HTERT RPE-1 (cell line): ENCODE results near the gene ALG6.
"Not testable (repeated sequence)": the region's sequence is repeated elsewhere in the genome, so short reads cannot be mapped to it uniquely, and the experiment has no call there.

ENCODE experiments used
- in situ Hi-C: fragments of 300-500 bp; cut with MboI; formaldehyde crosslinking; loops from 4 replicates; pipeline ENCODE4 v1.14.3; 2020; ENCODE audit warnings: low sequenced_read_pairs

Gene ALG6

DNA sequence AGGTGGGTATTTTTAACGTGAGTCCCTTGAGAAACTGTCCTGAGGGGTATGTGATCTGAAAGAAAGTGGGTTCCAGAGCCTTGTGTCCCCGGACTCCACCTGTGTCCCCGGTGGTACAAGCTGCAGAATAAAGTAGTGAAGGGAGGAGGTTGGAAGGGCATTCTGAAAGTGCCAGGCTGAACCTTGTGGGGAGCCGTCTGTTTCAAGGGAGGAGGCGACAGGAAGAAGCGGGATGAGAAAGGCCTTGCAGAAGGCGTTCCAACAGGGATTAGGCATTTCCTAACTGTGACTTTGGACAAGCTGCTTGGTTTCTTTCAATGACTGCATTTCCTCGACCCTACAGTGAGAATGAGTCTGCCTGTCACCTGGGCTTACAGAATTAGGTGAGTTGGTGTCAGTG, 39.3 kb upstream of the ALG6 start:
- in situ Hi-C loops, result no loop called here

DNA sequence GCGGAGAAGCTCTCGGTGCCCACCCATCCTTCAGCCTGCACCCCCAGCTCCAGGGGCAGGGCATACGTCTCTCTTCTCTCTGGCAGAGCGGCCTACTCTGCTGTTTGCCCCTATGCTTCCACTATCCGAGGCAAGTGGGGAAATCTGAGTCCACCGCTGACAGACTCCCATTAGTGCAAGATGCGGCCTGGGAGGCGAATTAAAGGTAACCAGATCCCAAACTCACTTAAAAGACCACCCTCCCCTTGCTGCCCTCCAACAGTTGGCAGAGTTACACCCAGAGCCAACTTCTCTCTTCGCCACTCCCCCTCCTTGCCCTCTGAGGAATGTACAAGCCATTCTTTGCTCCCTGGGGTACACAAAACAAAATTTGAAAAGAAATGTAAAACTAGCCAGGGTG, 38.6 kb upstream of the ALG6 start:
- in situ Hi-C loops, result no loop called here

DNA sequence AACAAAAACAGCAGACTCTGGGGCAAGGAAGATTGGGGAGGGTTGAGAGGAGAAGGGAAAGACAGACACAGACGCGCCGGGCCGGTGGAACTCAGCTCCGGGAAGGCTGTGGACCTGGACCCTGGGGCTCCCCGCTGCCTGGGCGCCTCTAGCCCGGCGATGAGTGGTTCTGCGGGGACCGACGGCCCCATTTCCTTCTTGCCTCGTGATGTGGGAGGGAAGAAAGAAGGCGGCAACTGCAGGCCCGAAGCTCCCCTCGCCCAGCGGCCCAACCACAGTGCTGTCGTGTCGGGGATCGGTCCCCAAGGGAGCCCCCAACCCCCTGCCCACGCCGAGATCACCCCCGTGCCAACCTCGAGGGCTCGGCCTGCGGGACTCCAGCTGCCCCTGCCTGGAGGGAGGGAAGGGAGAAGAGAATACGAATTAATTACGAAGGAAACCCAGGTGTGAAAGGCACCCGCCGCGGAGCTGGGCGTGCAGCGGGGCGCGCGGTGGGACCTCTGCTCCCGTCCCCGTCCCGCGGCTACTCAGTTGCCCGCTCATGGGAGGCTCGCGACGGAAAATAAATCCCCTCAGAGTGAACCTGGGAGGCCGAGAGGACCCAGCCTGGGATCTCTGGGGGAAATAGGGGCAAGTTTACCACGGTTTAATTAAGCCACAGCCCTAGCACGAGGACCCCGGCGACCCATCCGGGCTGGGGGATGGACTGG, 37.7 kb upstream of the ALG6 start:
- in situ Hi-C loops, result no loop called here

DNA sequence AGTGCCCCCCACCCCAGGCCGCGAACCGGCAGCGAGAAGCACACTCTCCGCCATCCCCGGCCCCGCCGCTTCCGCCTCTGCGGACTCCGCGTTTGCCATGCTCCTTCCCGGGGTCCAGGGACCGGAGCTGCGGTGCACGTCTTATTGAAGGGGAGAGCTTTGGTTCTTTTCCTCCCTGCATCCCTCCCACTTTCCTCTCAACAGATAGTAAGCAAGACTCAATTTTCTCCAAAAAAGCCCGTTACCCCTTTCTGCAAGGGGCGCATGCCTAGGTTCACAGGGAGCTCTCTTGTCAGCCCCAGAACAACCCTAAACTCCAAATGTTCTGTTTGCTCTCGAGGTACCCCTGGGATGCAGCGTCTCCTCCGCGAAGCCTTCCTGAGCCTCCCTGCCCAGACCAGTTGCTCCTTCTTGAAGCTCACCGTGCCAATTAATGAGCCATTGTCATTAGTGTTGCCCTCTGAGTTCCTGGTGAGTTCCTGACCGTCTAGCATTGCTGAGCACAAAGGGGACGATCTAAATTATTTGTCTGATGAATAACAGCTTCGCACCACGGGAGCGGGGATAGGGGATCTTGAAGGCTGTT, 37.0 kb upstream of the ALG6 start:
- in situ Hi-C loops, result no loop called here

DNA sequence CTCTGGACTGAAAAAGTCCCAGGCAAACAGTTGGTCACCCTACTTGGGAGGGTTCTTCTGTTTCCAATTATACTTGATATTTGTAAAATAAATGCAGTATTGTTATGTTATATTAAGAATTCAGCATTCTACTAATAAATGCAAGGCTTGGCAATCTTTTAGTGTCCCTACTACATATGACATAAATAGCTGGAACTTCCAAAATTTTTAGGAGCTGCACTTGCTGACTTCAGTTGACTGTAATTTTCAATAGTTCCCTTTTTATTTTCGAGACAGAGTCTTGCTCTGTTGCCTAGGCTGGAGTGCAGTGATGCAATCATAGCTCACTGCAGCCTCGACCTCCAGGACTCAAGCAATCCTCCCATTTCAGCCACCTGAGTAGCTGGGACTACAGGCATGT, 25.0 kb upstream of the ALG6 start:
- in situ Hi-C loops, result no loop called here

DNA sequence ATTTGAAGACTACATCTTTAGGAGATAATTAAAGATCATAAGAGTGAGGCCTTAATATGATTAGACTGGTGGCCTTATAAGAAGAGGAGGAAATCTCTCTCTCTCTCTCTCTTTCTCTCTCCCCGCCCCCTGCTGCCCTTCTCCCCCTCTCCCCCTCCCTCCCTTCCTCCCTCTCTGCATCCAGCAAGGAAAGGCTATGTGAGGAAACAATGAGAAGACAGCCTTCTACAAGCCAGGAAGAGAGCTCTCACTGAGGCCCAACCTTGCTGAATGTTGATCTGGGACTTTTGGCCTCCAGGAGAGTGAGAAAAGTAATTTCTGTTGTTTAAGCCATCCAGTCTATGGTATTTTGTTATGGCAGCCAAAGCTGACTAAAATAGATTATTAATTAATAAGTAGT, 23.5 kb upstream of the ALG6 start:
- in situ Hi-C loops, result no loop called here

DNA sequence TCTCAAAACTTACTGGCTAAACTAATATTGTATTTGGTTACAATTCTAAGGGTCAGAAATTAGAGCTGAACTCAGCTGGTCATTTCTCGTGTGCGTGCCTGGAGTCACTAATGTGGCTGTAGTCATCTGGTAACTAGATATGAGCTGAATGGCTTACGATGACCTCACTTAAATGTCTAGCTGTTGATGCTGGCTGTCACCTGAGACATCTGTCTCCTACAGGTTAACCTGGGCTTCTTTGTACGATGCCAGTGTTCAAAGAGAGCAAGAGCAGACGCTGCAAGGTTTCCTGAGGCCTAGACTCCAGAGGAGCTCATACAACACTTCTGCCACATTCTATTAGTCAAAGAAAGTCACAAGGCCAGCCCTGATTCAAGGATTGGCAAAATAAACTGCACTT, 17.1 kb upstream of the ALG6 start:
- in situ Hi-C loops, result no loop called here

DNA sequence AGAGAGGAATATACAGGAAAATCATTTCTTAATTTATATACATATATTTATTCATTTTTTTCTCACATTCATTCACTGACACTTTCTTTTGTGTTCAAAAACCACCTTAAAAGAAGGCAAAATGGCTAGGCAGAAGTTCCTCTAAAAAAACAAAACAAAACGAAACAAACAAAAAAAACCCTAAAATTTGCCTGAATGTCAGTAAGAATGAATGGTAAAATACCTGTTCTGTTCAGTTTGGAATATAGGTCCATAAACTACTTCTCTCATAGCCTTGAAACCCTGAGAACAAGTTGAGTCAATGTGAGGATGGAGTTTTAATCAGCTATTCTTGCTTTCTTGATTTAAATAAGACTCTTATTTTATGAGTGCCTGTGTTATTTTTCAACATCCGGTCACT, 14.7 kb upstream of the ALG6 start:
- in situ Hi-C loops, result no loop called here

DNA sequence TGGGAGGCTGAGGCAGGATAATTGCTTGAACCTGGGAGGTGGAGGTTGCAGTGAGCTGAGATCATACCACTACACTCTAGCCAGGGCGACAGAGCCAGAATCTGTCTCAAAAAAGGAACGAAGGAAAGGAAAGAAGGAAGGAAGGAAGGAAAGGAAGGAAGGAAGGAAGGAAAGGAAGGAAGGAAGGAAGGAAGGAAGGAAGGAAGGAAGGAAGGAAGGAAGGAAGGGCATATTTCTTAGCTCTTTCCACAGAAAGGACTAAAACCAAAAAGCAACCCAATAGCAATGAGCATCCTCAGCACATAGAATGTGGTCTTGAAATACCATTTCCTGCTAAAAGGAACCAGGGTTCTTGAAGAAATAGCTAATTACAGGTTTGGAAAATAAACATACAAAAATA, 11.2 kb upstream of the ALG6 start:
- in situ Hi-C loops, result not testable (repeated sequence)

DNA sequence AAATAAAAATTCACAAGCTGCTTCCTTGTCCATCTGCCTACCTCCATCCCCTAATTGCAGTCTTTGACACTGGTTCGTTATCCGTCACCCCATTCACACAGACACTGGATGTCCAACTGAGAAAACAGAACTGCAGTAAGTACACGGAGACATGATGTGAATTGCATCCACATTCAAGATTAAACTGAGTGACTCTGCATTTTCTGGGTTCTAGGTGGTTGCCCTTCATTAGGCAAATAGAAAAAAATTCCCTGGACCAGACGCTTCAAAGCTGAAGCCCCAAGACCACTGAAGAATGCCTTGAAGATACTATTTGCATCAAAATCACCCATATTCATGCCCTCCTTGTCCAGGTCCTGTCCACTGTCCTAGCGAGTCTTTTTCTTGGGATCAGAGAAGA, 7.9 kb upstream of the ALG6 start:
- in situ Hi-C loops, result no loop called here

DNA sequence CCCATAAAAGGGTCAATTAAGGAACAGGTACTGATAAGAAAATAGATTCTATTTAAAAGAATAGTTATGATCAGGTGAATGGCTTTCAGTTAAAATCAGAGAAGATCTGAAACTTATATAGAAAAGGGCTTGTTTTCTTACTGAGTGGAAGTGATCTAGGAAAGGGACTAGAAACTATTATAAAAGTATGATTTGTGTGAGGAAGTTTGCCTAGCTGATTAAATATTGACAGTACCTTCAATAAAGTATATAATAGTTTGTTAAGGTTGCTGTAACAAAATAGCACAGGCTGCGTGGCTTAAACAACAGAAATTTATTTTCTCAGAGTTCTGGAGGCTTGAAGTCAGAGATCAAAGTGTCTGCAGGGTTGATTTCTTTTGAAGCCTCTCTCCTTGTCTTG, 5.4 kb upstream of the ALG6 start:
- in situ Hi-C loops, result no loop called here

DNA sequence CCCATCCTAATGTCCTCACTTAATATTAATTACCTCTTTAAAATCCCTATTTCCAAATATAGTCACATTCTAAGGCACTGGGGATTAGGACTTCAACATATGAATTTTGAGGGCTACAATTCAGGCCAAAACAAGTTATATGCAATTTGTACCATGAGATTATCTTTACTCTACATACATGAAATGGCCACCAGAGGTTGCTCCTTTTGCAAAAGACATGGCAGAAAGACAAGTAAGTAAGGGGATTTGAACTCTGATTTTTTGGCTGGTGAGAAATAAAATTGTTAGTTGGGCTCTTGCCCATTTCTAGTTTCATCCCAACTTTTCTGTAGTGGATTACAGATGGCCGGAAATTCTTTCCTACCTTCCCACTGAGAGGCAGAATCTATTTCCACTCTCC, 4.8 kb upstream of the ALG6 start:
- in situ Hi-C loops, result no loop called here

DNA sequence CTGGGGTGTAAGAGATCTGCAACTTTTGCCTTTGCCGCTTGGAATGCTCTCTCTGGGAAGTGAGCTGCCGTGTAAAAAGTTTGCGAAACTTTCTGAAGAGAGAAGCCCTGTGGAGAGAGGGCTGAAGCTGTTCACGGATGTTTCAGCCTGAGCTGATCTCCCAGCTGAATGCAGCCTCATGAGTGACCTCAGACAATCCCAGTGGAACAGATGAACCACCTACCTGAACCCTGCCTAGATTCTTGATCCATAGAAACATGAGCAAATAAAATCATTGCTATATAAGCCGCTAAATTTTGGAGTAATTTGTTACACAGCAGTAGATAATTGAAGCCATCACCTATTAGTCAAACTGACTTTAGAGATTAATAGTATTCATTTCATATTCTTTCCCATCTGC, 4.4 kb upstream of the ALG6 start:
- in situ Hi-C loops, result no loop called here

DNA sequence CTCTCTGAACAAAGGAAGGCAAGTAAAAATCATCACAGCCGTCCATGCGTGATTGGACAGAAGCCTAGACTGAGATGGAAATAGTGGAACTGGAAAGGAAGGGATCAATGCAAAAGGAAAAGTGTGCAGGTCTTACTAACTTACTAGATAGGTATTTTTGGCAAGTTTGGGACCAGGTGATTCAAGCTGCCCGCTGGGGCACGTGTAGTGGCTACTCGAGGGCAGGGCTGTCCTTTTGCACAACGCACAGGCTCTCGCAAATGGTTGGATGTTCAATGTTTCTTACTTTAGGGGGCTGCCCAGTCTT, 566 bp upstream of the ALG6 start:
- in situ Hi-C loops, result no loop called here

DNA sequence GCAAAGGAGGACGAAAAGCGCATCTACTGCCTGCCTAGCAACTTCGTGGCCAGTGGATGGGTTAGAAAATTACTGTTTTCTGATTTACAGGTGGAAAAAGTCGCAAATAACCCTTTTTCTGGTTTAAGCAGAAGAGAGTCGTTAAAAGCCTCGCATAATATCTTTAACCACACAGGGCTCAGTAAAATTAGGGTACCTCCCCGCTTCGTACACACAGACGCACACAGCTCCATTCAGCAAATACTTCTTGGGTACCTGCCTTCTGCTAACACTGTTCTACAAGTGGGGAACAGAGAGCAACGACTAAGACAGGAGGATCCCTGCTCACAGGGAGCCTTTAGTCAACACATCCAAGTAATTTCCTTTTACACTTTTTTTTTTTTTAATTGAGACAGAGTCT, 704 bp downstream of the ALG6 start:
- in situ Hi-C loops, result no loop called here

DNA sequence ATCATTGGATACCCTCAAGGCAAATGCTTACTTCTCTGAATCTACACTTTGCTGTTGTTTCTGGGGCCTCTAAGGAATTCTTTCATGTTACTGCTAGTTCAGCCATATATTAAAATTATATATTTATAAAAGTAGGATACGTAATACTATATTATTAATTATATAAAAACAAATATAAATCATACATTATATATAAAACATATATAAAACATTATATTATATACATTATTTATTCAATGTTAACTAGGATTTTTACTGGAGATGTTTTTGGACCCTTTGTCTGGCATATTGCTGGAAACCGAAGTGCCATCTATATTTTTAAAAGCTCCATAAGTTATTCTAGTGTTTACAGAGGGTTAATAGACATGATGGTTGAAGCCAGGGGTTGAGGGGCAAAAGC, 12.2 kb downstream of the ALG6 start:
- in situ Hi-C loops, result no loop called here

DNA sequence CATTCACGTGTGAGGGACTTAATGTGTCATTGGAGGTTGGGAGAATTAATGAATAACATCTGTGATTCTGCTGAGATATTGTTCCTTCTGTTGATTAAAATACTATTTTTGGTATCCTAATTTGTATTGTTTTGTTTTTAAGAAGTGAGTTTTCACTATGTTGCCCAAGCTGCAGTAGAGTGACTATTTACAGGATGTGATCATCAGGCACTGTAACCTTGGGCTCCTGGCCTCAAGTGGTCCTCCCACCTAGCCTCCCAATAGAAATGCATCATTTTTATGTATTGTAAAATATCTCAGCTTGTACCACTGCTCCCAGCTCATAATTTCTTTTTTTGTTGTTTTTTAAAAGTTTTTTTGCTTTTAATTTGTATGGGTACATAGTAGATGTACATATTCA, 14.3 kb downstream of the ALG6 start:
- in situ Hi-C loops, result no loop called here

DNA sequence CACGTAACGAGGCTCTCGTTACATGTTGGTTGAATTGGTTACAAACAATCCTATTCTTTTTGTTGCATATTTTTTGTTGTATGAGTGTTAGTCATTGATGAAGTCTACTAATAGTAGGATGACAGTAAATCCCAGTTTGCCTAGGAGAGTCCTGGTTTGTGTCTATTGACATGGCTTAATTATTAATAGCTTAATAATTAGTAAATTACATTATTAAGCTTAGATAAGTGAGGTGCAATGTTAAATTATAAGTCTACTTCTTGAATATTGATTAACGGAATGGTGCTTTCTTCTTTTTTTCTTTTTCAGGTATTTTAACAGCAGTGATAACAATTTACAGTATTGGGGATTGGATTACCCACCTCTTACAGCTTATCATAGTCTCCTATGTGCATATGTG, 34.5 kb downstream of the ALG6 start:
- in situ Hi-C loops, result no loop called here

DNA sequence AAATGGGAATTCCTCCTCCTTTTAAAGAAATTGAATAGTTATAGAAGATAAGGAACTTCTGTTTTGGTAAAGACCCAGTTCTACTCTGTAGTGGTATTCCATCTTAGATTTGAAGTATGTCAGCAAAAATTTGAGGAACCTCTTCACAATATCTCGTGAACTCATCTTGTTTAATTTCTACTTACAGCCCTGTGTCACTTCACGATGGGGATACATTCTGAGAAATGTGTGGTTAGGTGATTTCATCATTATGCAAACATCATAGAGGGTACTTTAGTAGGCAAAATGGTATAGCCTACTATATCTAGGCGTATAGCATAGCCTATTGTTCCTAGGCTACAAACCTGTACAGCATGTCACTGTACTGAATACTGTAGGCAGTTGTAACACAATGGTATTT, 36.0 kb downstream of the ALG6 start:
- in situ Hi-C loops, result no loop called here

DNA sequence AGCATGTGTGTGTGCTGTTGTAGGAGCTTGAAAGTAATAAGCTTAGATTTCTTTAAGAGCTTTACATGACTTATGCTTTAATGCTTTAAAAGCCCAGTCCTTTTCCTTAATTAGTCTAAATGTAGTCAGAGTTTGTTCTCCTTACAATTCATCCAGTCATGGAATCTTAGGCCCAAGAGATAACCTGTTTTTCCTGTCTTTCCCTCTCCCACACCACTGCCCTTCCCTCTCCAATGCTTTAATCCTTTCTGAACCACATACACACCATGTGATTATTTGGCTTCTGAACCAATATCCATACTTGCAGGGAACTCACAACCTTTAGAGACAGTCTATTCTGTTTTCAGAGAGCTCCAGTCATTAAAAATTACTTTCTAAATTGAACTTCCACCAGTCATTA, 37.6 kb downstream of the ALG6 start:
- in situ Hi-C loops, result no loop called here

DNA sequence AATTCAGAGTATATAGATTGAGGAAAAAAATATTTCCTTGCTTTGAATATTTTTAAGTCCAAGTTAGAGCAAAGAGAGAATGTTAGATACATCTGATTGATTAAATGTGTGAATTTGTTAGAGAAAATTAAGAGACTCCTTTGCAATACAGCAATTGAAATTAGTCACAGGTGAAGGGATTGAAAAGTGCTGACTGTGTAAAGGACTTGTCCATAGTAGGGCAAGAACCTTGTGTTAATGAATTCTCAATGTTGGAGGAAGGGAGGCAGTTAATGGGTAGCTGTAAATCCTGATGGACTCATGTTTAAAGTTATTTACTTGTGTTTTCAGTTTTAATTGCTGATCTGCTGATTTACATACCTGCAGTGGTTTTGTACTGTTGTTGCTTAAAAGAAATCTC, 38.6 kb downstream of the ALG6 start:
- in situ Hi-C loops, result no loop called here

DNA sequence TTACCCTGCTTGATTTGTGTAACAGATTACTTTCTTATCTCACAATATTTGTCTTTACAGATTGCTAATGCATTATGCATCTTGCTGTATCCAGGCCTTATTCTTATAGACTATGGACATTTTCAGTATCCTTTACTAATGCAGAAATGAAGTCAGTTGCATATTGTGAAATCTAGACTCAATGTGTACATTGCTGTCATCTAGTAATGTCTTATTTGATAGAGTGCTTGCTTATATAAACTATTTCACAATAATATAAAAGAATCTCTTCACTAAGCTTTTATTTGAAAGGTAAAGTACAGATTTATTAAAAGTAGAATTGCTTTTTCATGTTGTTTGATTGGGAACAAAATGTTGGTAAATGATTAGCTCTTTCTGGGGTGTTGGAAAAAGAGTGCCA, 39.6 kb downstream of the ALG6 start:
- in situ Hi-C loops, result no loop called here

DNA sequence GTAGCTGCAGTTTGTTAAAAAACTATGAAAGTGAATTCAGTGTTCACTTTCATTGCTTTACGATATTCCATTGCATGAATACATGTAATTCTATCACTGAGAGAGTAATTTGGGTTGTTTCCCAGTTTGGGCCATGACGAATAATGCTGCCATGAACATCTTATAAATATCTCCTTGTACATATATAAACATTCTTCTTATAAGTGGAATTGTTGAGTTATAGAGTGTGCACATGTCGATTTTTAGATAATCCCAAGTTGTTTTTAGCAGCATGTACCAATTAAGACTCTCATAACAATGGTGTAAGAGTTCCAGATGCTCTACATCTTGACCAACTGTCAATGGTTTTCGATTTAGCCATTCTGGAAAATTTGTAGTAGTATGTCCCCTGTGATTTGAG, 40.9 kb downstream of the ALG6 start:
- in situ Hi-C loops, result no loop called here
